HFF-Myc (cell line): Measurements from ENCODE around the gene NTF4.

ENCODE experiments used
- DNase-seq: peaks from one replicate; pipeline ENCODE4 v3.0.0-alpha.2; 2011; ENCODE audit warnings: low read depth; ENCODE audit errors: extremely low read depth
- H3K4me3 ChIP-seq: replicated peaks from 2 replicates; pipeline ENCODE4 v1.5.1; 2011; ENCODE audit warnings: low read depth, mild to moderate bottlenecking, control low read depth, low read length
- TF ChIP-seq, protein P1 (sequence below): IDR thresholded peaks from 2 replicates; pipeline ENCODE4 v1.5.1; 2012; ENCODE audit warnings: mild to moderate bottlenecking, low read depth, low read length, control low read depth; ENCODE audit errors: missing control alignments

NTF4 gene

DNA sequence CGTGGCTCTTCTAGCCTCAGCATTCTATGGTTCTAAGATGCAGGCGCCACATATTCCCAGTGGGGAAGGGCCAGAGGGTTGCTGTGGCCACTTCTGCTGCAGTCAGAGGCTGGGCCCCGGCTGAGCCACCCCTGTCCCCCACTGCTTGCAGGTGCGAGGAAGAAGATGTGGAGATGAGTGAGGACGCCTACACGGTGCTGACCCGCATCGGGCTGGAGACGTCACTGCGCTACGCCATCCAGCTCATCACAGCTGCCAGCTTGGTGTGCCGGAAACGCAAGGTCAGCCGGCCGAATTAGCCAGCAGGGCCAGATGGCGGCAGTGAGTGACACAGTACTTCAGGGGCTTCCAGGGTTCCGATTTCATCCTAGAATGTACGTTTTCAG, 49.8 kb downstream of the NTF4 start:
- H3K4me3 ChIP-seq: no peak overlapping the region
- TF ChIP-seq, protein P1, sequence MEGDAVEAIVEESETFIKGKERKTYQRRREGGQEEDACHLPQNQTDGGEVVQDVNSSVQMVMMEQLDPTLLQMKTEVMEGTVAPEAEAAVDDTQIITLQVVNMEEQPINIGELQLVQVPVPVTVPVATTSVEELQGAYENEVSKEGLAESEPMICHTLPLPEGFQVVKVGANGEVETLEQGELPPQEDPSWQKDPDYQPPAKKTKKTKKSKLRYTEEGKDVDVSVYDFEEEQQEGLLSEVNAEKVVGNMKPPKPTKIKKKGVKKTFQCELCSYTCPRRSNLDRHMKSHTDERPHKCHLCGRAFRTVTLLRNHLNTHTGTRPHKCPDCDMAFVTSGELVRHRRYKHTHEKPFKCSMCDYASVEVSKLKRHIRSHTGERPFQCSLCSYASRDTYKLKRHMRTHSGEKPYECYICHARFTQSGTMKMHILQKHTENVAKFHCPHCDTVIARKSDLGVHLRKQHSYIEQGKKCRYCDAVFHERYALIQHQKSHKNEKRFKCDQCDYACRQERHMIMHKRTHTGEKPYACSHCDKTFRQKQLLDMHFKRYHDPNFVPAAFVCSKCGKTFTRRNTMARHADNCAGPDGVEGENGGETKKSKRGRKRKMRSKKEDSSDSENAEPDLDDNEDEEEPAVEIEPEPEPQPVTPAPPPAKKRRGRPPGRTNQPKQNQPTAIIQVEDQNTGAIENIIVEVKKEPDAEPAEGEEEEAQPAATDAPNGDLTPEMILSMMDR: no peak
- DNase-seq: no peak

- H3K4me3 ChIP-seq: no peak overlapping the region
- DNase-seq: no peak
- TF ChIP-seq, protein P1: no peak
Observed at GRCh38 chr19:49014123-49014869, 50.3 kb downstream of the NTF4 start.

DNA sequence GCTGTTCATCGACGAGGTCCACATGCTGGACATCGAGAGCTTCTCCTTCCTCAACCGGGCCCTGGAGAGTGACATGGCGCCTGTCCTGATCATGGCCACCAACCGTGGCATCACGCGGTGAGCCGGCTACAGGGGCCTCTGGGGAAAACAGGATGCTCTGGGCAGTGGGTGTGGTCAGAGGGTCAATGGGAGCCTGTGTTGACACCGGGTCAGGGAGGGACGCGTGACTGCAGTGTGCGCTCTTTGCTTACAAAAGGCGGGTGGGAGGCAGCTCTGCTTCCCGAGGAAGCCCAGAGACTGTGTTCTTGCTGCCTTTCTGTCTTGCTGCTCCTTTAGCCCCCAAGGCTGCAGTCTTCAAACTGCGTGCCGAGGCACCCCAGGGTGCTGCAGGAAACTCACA, 53.4 kb downstream of the NTF4 start:
- TF ChIP-seq, protein P1: no peak
- H3K4me3 ChIP-seq: no peak overlapping the region
- no peak for DNase-seq
